ENCODE results near the gene KCNK18.
A peak's percentile ranks its signal among the peaks of the same experiment; 100 is the strongest.

DNA sequence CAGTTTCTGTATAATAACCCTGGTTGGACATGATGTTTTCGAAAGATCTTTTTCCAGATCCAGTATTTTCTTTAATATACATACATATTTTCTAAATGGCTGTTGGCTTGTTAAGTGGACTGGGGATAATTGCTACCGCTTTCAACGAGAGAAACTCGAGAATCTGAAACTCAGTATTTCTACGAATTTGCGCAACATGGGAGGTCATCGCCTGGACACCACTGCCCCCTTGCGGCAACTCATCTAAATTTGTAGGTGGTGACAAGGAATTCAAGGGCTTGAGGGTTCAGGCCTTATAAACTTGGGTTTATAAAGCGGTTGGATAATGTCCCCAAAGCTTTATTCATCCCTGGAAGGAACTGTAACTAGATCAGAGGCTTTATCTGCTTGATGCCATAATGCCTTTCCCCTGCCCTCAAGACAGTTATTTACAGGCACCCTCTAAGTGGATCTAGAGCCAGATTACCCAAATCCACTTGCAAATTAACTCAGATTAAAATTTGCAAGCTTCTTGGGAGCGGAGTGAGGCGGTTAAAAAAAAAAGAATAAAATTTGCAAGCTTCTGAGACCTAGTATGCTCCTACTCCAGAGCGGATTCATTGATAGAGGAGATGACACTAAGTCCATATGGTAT, 21.3 kb upstream of the KCNK18 start:
- TF ChIP-seq, protein P1, sequence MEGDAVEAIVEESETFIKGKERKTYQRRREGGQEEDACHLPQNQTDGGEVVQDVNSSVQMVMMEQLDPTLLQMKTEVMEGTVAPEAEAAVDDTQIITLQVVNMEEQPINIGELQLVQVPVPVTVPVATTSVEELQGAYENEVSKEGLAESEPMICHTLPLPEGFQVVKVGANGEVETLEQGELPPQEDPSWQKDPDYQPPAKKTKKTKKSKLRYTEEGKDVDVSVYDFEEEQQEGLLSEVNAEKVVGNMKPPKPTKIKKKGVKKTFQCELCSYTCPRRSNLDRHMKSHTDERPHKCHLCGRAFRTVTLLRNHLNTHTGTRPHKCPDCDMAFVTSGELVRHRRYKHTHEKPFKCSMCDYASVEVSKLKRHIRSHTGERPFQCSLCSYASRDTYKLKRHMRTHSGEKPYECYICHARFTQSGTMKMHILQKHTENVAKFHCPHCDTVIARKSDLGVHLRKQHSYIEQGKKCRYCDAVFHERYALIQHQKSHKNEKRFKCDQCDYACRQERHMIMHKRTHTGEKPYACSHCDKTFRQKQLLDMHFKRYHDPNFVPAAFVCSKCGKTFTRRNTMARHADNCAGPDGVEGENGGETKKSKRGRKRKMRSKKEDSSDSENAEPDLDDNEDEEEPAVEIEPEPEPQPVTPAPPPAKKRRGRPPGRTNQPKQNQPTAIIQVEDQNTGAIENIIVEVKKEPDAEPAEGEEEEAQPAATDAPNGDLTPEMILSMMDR (IDR thresholded peaks at IDR 0.05): peak; percentile 95
- TF ChIP-seq, protein P2, sequence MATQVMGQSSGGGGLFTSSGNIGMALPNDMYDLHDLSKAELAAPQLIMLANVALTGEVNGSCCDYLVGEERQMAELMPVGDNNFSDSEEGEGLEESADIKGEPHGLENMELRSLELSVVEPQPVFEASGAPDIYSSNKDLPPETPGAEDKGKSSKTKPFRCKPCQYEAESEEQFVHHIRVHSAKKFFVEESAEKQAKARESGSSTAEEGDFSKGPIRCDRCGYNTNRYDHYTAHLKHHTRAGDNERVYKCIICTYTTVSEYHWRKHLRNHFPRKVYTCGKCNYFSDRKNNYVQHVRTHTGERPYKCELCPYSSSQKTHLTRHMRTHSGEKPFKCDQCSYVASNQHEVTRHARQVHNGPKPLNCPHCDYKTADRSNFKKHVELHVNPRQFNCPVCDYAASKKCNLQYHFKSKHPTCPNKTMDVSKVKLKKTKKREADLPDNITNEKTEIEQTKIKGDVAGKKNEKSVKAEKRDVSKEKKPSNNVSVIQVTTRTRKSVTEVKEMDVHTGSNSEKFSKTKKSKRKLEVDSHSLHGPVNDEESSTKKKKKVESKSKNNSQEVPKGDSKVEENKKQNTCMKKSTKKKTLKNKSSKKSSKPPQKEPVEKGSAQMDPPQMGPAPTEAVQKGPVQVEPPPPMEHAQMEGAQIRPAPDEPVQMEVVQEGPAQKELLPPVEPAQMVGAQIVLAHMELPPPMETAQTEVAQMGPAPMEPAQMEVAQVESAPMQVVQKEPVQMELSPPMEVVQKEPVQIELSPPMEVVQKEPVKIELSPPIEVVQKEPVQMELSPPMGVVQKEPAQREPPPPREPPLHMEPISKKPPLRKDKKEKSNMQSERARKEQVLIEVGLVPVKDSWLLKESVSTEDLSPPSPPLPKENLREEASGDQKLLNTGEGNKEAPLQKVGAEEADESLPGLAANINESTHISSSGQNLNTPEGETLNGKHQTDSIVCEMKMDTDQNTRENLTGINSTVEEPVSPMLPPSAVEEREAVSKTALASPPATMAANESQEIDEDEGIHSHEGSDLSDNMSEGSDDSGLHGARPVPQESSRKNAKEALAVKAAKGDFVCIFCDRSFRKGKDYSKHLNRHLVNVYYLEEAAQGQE (IDR thresholded peaks at IDR 0.05; ENCODE audit: insufficient read depth in 1 of 2, low read depth in 2 of 2, low read length in 1 of 2): no peak
- no peak for TF ChIP-seq POLR2AphosphoS5 (IDR thresholded peaks at IDR 0.05; ENCODE audit: low read depth, low read length)

Measured in Panc1 (cell line).